HepG2 (cell line): ENCODE results near the gene ESR1. TPM values are rescaled to one million over a fixed set of nuclear protein-coding genes. Genes with fewer than 3 reads are reported as not detected.

ENCODE experiments used
- ATAC-seq: fragments of 200-7000 bp; cut with Tn5 transposase; 3 replicates; pipeline ENCODE4 v1.9.1; 2020; ENCODE audit warnings: mild to moderate bottlenecking, moderate library complexity
- BruUV-seq: library from RNA; stranded (reverse); fragments of 400-500 nt; replicated peaks from 2 replicates; lab custom pipeline; 2021; lab: Mats Ljungman, UMichigan
- CTCF ChIA-PET: fragments of 300-600 bp; formaldehyde crosslinking; extraction: SDS; loops from one replicate; lab custom pipeline; 2021; ENCODE audit warnings: low total read pairs, inconsistent platforms, low intra/inter-chr PET ratio; lab: Yijun Ruan, JAX
- POLR2A ChIA-PET: fragments of 350-600 bp; sonication (Branson Sonifier 250); formaldehyde crosslinking; loops from one replicate; lab custom pipeline; 2020; ENCODE audit warnings: antibody characterized with exemption, inconsistent platforms; lab: Yijun Ruan, JAX
- DNase-seq: peaks from one replicate; pipeline ENCODE4 v3.0.0-alpha.2; 2015; ENCODE audit warnings: low spot score
- FAIRE-seq: peaks from 3 replicates; lab custom pipeline; 2011; peaks lifted over from hg19 to GRCh38; lab: Jason Lieb, UNC
- H2AFZ ChIP-seq: one replicate; pipeline ENCODE4 v1.6.1; 2011; ENCODE audit warnings: low read length, inconsistent platforms
- H3K27ac ChIP-seq: fragments of 300-600 bp; 3 replicates; pipeline ENCODE4 v1.8.0; 2011; ENCODE audit warnings: mixed run types, mild to moderate bottlenecking, mixed read lengths, low read length, inconsistent platforms; ENCODE audit not compliant: insufficient read depth; ENCODE audit errors: extremely low read length
- H3K27me3 ChIP-seq, 2 experiments: fragments of 200-600 bp in 1 of 2; 2 replicates in 1 of 2; 3 replicates in 1 of 2; pipeline versions ENCODE4 v1.6.0 to v1.8.0; 2011; ENCODE audit warnings: low read length in 2 of 2, mild to moderate bottlenecking in 2 of 2, moderate library complexity in 2 of 2, inconsistent platforms in 1 of 2; ENCODE audit not compliant: insufficient read depth in 2 of 2, control insufficient read depth in 1 of 2
- H3K36me3 ChIP-seq, 2 experiments: fragments of 200-600 bp in 1 of 2; replicated peaks in 1 of 2; 2 replicates in 1 of 2; 3 replicates in 1 of 2; pipeline versions ENCODE4 v1.5.1 to v1.8.0; 2011; ENCODE audit warnings: low read length in 2 of 2, inconsistent platforms in 1 of 2; ENCODE audit not compliant: insufficient read depth in 2 of 2, control insufficient read depth in 1 of 2
- H3K4me1 ChIP-seq: 2 replicates; pipeline ENCODE4 v1.5.1; 2012; ENCODE audit warnings: low read length, inconsistent platforms; ENCODE audit not compliant: insufficient read depth
- H3K4me2 ChIP-seq: 2 replicates; pipeline ENCODE4 v1.6.0; 2011; ENCODE audit warnings: low read depth, low read length, inconsistent platforms
- H3K4me3 ChIP-seq, 3 experiments: fragments of 200-600 bp in 1 of 3; sonication (generic), shearing (Covaris generic) in 1 of 3; replicated peaks in 1 of 3; 2 replicates each; pipeline ENCODE4 v1.5.1; 2011 to 2016; ENCODE audit warnings: low read length in 3 of 3, inconsistent platforms in 2 of 3, low read depth in 2 of 3, mild to moderate bottlenecking in 2 of 3, control low read depth in 1 of 3, mixed read lengths in 1 of 3; ENCODE audit not compliant: insufficient read depth in 1 of 3
- H3K79me2 ChIP-seq: one replicate; pipeline ENCODE4 v1.6.1; 2011; ENCODE audit warnings: low read length, inconsistent platforms; ENCODE audit not compliant: insufficient read depth
- H3K9ac ChIP-seq: 2 replicates; pipeline ENCODE4 v1.6.0; 2011; ENCODE audit warnings: mild to moderate bottlenecking, low read depth, low read length, inconsistent platforms; ENCODE audit not compliant: insufficient read depth
- H3K9me3 ChIP-seq: 2 replicates; pipeline ENCODE4 v1.5.1; 2012; ENCODE audit warnings: mild to moderate bottlenecking, low read length
- H4K20me1 ChIP-seq: 2 replicates; pipeline ENCODE4 v1.6.0; 2011; ENCODE audit warnings: inconsistent platforms, mild to moderate bottlenecking, low read length, moderate library complexity; ENCODE audit not compliant: insufficient read depth
- CEBPB ChIP-seq: IDR thresholded peaks from 2 replicates; pipeline ENCODE4 v1.6.1; 2011; ENCODE audit warnings: low read depth, low read length, improper control_type of control experiment, borderline replicate concordance
- DR1 ChIP-seq: sonication (generic); formaldehyde crosslinking; IDR thresholded peaks from 2 replicates; pipeline ENCODE4 v1.8.0; 2021; ENCODE audit warnings: mild to moderate bottlenecking, missing genetic modification reagents, inconsistent platforms
- ISX ChIP-seq: sonication (generic); formaldehyde crosslinking; conservative IDR thresholded peaks from 2 replicates; pipeline ENCODE4 v1.5.0; 2020; ENCODE audit warnings: missing genetic modification reagents
- NCOA5 ChIP-seq: sonication (generic); formaldehyde crosslinking; IDR thresholded peaks from 2 replicates; pipeline ENCODE4 v1.4.0; 2020; ENCODE audit warnings: missing genetic modification reagents
- SOX5 ChIP-seq: IDR thresholded peaks from 2 replicates; pipeline ENCODE4 v1.6.1; 2016; ENCODE audit warnings: borderline replicate concordance
- whole genome bisulfite sequencing: methylation state at CpG from one replicate; pipeline ENCODE4 v1.1.6; 2017; ENCODE audit warnings: low lambda C conversion rate; 5-methylcytosine and 5-hydroxymethylcytosine counted together
- in situ Hi-C: cut with HindIII; loops from 2 replicates; pipeline ENCODE4 v1.10.0; 2017; ENCODE audit warnings: low pct_unique_long_range_greater_than_20kb; ENCODE audit not compliant: extremely low pct_ligation_motif_present
- intact Hi-C: fragments of 100-400 bp; cut with micrococcal nuclease; formaldehyde crosslinking; loops from one replicate; pipeline ENCODE4 v1.10.0; 2022; ENCODE audit not compliant: unreplicated experiment
- polyA plus RNA-seq, 8 experiments: library from polyadenylated mRNA; depleted of rRNA in 3 of 8; stranded (reverse) in 7 of 8; unstranded in 1 of 8; fragments of >200 nt; fragmentation: Illumina TruSeq in 4 of 8; extraction: Trizol in 4 of 8; gene quantifications; 2 replicates each; pipeline versions ENCODE4 v1.2.1 to v1.2.3, GENCODE V29; 2011 to 2016; ENCODE audit warnings: low read depth in 4 of 8, missing spikeins in 1 of 8, mixed read lengths in 1 of 8; ENCODE audit not compliant: insufficient read depth in 1 of 8
- total RNA-seq, 5 experiments: library from RNA; depleted of rRNA; stranded (reverse); fragments of >200 nt; fragmentation: Illumina TruSeq; extraction: Trizol; gene quantifications; 2 replicates each; pipeline ENCODE4 v1.2.3, GENCODE V29; 2016; ENCODE audit warnings: low read depth in 1 of 5
- TF ChIP-seq, protein P1 (sequence below): IDR thresholded peaks from 2 replicates; pipeline ENCODE4 v1.6.1; 2016; ENCODE audit warnings: low read depth, control low read depth
- TF ChIP-seq, protein P2 (sequence below): sonication (generic); formaldehyde crosslinking; IDR thresholded peaks from 2 replicates; pipeline ENCODE4 v1.4.0; 2020; ENCODE audit warnings: low read depth, mild to moderate bottlenecking, missing genetic modification reagents
- TF ChIP-seq, protein P3 (sequence below): sonication (generic); formaldehyde crosslinking; IDR thresholded peaks from 2 replicates; pipeline ENCODE4 v1.9.0; 2022; ENCODE audit warnings: missing genetic modification reagents, mild to moderate bottlenecking, borderline replicate concordance

Gene ESR1
- total and polyA plus RNA-seq, 2 of the 13 experiments (the other 11 are each of a cell fraction or from before 2014, with no cell fraction given) = not detected

DNA sequence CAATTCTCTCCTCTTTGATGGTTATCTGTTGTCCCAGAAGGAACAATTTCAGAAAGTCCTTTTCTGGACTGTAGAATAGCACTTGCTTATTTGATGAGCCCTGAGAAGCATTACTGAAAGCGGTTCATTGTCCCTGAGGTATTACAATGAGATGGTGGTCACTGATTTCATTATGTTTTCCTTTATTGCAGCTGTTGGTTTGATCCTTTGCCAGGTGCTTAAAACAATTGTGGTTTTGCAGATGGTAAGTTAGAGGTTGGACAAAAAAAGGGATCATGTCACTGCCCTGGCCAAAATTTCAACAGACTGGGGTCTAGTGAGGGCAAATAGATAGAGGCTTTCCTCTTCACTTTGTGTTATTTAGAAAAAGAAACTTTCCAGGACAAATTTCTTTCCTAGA, 61.9 kb downstream of the ESR1 start (continued):
- TF ChIP-seq, protein P1, sequence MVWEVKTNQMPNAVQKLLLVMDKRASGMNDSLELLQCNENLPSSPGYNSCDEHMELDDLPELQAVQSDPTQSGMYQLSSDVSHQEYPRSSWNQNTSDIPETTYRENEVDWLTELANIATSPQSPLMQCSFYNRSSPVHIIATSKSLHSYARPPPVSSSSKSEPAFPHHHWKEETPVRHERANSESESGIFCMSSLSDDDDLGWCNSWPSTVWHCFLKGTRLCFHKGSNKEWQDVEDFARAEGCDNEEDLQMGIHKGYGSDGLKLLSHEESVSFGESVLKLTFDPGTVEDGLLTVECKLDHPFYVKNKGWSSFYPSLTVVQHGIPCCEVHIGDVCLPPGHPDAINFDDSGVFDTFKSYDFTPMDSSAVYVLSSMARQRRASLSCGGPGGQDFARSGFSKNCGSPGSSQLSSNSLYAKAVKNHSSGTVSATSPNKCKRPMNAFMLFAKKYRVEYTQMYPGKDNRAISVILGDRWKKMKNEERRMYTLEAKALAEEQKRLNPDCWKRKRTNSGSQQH (CRISPR knock-in tag) = no peak
- TF ChIP-seq SOX5 (CRISPR knock-in tag) = no peak
- no peak for TF ChIP-seq NCOA5 (CRISPR knock-in tag)
- TF ChIP-seq, protein P2, sequence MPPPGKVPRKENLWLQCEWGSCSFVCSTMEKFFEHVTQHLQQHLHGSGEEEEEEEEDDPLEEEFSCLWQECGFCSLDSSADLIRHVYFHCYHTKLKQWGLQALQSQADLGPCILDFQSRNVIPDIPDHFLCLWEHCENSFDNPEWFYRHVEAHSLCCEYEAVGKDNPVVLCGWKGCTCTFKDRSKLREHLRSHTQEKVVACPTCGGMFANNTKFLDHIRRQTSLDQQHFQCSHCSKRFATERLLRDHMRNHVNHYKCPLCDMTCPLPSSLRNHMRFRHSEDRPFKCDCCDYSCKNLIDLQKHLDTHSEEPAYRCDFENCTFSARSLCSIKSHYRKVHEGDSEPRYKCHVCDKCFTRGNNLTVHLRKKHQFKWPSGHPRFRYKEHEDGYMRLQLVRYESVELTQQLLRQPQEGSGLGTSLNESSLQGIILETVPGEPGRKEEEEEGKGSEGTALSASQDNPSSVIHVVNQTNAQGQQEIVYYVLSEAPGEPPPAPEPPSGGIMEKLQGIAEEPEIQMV = no peak
- no peak for TF ChIP-seq DR1
- TF ChIP-seq, protein P3, sequence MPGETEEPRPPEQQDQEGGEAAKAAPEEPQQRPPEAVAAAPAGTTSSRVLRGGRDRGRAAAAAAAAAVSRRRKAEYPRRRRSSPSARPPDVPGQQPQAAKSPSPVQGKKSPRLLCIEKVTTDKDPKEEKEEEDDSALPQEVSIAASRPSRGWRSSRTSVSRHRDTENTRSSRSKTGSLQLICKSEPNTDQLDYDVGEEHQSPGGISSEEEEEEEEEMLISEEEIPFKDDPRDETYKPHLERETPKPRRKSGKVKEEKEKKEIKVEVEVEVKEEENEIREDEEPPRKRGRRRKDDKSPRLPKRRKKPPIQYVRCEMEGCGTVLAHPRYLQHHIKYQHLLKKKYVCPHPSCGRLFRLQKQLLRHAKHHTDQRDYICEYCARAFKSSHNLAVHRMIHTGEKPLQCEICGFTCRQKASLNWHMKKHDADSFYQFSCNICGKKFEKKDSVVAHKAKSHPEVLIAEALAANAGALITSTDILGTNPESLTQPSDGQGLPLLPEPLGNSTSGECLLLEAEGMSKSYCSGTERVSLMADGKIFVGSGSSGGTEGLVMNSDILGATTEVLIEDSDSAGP (CRISPR knock-in tag) = no peak

DNA sequence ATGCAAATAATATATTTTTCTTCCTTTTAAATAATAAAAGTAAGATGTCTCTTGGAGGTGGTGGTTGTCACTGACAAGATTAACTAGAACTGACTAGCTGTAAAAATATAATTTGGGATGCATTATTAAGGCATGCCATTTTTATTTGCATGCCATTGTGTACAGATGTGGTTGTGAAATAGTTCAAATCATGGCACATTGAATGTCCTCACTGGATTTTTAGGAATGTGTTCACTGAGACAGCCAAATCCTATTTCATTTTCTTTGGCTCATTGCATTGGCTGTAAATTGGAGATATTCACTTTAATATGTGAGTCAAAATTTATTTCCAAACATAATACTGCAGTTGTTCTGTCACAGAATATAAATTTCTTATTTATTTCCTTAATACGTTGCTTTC, 62.3 kb downstream of the ESR1 start:
- no peak overlapping the region for H3K4me3 ChIP-seq
- POLR2A ChIA-PET = no interaction called here
- H3K9ac ChIP-seq = no peak overlapping the region
- no peaks in the 10 kb centered on the region for H3K79me2 ChIP-seq
- 0% methylated on average over 1 of the region's 1 CpG for WGBS
- no peaks in the 10 kb centered on the region for H3K36me3 ChIP-seq
- no peak for ATAC-seq
- no peaks in the 10 kb centered on the region for H3K9me3 ChIP-seq
- in situ Hi-C loops = no loop called here
- H4K20me1 ChIP-seq = no peaks in the 10 kb centered on the region
- peak; percentile 25; the same call in 1 of the 2 replicates for TF ChIP-seq CEBPB
- no peak for TF ChIP-seq ISX (CRISPR knock-in tag)
- intact Hi-C loops = no loop called here
- CTCF ChIA-PET = no interaction called here
- H3K27me3 ChIP-seq = no peaks in the 10 kb centered on the region
- H2AFZ ChIP-seq = no peak overlapping the region
- H3K4me2 ChIP-seq = no peak overlapping the region
- BruUV-seq = no TSS peak
- no peak for DNase-seq
- FAIRE-seq = no peak
- no peaks in the 10 kb centered on the region for H3K4me1 ChIP-seq
- H3K27ac ChIP-seq = no peak overlapping the region
